ENCODE measurements around the gene LYPD1.

LYPD1 gene

DNA sequence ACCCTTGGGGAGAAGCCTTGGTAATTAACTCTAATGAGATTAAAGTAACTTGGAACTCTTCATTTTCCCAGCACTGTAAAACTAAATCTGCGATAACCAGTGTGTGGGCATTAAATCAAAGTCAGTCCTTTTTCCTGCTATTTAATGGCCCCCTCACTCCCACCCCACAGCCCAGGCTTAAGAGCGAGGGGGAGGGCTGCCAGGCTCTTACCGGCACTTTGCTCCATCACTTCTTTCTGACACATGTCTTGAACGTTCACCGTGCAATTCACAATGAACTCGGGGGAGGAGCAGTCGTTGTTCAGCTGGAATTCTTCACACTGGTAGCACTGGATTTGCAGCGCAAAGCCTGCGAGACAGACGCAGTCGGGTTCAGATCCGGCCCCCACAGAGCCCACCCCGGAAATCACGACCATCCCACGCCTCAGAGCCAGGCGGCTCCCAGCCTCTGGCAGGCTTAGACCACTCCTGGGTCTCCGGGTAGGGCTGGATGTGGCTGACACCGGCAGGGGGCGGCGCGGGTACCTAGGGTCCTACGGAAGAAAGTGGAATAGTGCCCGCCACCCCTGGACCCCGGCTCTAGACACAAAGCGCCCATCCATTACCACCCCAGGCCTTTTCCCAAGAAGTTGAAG, 1.7 kb downstream of the LYPD1 start:
- DNase-seq: no peak

DNA sequence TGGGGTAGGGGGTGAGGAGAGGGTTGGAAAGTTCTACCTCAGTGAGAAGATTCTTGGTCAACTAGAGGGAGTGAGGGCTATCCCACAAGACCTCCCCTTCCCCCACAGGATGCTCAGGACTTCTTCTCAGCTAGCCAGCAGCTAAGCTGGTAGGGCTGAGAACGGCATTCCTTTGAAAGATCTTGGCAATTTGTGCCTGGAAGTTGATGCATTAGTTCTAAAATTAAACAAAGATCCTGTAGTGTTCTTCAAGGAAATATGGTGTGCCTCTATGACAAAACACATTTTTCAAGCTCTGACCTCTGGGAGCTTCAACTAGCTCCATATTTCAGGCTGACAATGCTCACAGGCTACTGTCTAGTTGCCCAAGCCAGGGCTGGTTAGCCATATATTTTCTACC, 2.3 kb downstream of the LYPD1 start:
- DNase-seq: no peak

DNA sequence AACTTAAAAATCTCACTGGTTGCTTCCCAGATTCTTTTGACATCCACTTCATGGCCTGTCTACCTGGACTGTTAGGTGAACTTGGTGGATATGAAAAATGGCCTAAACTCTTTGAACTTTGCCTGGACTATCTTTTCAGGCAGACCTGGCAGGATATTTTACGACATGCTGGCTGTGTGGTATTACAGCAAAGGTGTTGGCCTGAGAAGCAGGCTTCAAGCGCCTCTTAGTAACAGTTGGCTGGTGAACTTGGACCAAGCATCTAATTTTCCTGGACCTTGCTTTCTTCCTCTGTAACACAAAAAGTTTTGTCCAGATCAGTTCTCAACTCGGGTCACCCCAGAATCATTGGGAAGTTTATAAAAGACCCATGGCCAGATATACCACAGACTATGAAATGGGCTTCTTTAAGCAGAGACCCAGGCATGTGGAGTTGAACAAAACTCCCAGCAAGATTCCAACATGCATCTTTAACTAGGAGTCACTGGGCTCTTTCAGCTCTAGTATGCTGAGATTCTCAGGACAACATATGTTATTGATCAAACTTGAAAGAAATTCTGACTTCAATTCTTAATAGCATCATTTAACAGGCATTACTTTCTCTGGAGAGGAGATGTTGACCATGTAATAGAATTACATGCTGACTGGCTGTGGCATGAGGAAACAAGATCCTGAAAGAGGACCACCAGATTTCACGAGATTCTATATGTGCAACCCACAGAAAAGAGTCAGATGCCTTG, 4.4 kb downstream of the LYPD1 start:
- DNase-seq: no peak

DNA sequence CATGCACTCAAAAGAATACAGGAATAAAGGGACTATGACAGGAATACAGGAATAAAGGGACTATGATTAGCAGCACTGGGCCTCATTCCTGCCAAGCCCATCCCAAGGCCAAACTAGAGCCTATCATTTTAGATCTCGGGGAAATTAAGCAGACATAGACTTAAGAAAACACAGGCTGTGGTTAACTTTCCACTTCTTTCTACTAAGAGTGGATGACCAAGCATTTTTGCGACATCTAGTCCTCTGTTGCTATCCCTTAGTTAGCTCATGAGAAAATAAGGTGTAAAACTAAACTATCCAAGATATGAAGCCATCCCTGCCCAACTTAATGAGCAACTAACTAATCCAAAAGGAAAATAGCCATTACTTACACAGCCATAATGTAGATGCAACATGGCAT, 5.9 kb downstream of the LYPD1 start:
- no peak for DNase-seq

DNA sequence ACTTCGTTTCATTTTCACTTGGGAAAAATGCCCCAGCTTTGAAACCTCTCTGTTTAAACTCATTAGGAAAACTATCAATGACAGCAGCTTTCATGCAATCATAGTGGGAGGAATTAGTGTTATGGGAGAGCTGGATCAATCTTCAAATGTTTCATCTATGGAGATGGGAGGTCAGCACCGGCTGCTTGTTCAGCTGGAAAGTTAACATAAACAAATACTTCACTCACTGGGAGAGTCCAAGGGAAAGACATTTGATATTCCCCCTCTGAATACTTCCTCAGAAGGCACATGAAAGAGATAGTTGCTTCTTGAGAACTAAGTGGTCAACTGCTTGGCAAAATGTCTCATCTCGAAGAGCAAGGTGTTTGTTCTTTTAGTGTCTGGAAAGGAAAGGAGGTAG, 7.3 kb downstream of the LYPD1 start:
- DNase-seq: no peak

DNA sequence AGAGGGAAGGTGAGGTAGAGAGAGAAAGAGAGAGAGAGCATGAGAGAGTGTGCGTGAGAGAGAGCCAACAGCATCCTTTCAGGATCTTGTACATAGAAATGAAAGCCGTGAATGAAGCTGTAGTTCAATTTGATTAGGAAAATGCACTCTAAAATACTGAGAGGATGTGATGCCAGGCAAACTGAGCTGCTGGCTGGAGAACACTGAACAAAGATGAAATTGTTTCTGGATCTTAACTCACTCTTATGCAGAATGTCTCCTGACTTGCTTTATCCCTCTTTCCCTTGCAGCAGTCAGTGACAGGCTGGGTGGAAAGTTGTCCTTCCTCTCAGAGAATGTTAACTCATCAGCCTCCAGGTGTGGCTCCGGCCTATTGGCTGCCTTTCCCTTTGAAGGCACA, 10.7 kb downstream of the LYPD1 start:
- no peak for DNase-seq

DNA sequence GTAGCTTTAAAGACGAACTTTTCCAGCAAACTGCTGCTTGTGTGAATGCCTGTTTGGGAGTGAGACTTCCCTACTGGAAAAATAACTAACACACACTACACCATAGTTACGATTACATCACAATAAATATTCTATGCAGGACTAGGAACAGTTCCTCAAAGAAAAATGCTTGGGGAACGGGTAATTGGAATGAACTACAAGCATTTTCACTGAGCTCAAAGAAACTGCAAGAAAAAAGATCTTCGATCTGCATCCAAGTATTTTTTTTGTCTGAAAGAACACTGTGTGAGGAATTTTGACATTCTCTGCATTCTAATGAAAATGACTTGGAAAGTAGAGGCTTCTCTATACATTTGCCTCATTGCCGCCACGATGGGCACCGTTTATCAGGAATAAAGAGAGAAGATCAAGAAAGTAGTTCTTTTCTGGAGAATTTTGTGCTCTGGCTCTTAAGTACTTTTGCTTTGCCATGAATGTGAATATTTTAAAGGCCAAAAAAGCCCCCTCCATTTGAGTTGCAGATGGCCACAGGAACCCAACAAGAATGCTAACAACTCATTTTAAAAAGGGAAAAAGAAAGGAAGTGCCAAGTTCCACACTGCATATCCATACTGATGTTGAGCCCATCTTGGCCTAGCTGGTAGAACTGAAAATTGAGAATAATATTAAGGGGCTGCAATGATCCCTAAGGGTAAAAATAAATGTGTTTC, 13.6 kb downstream of the LYPD1 start:
- DNase-seq: no peak

DNA sequence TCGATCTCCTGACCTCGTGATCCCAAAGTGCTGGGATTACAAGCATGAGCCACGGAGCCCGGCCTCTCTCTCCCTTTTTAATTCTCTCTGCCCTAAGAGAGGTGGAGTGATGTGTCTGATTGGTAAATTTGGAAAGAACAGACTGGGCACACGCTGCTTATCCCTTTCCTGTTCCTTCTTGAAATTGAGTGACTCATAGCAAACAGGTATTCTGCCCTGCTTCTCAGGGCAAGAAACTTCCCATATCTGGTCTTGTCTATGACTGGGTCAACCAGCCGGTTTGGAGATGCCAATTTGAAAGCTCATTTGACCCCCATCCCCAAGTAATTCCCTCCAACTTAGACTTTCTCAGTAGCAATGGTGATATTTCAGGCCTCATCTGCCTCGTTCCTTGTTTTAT, 15.0 kb downstream of the LYPD1 start:
- no peak for DNase-seq

DNA sequence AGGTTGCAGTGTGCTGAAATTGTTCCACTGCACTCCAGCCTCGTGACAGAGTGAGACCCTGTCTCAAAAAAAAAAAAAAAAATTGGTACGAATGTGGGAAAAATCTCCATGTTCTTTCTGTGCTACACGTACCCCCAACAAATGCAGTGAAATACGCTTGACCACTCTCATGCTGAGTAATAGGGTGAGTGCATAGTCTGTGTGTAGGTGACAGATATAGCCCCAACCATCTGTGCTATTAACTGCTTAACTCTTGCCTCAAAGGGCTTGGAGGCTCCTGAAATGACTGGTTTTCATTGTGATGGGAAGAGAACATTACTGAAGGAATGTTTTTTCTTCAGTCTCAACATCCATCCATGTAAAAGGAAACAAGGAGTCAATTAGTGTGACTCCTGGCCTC, 15.7 kb downstream of the LYPD1 start:
- DNase-seq: no peak

DNA sequence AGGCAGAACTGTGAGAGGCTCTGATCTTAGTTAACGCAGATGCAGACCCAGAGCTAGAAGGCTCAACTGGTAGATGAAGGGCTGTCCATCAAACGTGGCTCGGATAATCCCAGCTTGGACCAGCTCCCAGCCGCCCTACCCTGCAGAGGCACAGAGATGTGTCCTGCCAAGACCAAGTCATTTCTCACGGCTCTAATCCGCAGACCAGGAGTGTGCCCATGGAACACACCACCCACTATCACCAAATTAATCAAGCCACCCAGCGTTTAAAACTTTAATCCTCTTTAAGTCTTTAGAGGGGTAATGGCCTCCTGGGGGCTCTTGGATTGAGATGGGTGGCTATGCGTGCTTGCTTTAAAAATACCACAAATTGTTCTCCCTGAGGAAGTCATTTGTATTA, 17.5 kb downstream of the LYPD1 start:
- DNase-seq: no peak

DNA sequence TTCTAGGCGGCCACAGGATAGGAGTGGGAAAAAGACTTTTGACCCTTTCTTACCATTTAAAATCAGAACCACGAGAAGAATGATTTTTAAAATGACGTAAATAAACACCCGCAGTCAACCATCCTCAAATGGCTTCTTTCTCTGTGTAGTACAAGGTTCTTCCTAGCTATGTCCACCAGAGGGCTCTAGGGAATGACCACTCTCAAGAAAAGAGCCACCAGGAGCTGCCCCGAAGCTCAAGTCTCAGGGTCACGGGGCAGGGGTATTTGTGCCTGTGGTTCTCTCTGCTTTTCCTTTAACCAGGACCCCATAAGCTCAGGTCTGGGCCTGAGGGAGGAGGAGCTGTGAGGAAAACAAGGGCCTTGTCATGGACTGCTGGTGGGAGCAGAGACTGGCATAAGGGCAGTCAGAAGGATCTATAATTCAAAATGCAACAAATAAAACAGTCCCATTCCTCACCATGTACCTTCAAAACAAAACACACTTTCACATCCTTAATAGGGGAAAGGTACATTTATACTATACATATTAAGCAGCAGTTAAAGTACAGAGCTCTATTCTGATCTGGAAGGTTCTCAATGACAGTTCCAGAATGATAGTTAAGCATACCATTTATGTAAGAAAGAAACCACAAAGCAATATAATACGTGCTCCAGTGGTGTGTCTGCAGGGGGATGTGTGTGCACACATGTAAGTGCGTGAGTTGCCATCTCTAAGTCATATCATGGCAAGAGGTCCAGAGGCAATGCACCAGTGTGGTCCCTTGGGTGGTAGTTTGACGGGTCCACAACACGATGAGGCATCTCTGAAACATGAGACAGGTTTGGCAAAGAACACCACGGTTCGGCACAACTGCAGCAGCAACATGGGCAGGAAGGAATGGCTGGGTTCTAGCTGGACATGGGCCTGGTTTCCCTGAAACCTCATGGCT, 18.6 kb downstream of the LYPD1 start:
- DNase-seq: no peak

DNA sequence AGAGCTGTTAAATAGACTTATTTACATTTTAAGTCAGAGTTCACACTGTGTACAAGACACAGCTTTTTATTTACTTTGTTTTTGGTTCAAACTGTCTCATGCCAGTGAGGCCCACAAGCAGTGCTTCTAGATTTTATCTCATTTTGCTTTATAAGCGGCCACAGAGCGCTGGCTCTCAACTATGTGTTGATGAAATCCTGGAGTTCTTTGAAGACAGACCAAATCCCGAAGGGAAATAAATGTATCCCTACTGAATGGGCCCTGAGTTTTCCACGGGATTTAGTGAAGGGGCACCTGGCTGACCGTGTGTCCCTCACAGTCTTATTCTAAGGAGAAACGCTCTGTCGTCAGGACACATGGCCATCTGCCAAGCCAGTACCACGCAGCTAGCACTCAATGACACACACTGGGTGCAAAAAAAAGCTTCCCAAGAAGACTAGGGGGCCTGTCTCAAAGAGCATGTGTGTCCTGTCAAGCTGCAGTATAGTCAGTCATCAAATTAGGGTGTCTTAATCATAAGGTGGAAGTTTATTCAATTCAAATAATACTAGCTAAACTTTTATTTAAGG, 23.4 kb downstream of the LYPD1 start:
- no peak for DNase-seq

DNA sequence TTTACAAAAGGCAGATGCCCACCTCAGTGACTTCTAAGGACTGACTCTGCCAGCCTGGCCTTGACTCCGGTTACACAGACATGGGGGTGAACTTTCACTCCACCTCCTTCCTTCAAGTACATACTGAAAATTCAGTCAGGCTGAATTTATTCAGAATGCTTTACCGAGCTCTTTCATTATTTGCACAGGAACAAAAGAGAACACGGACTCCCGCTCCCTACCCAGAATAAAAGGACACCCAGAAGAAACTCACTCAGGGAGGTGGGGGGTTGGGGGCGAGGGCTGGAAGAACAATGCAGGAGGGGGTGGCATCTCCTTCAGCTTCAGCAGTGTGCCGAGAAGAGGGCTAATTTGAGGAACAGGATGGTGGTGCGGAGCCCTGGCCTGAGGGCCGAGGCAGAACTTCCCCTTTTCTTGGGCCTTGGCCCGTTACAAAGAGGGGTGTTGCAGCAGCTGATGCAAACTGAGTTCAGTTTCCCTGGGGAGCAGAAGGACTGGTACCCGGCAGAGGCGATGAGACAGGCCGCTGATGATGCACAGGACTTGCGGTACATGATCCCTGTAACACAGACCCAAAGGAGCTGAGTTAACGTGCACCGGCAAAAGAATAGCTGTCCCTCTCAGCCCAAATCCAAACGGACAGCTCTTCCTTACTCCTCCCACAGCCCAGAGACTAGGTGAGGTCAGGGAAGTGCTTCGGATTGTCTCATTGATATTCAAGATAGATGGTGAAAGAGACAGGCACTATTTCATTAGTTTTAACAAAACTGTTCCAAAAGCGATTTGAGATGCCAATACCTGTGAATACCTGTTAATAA, 24.1 kb downstream of the LYPD1 start:
- no peak for DNase-seq

DNA sequence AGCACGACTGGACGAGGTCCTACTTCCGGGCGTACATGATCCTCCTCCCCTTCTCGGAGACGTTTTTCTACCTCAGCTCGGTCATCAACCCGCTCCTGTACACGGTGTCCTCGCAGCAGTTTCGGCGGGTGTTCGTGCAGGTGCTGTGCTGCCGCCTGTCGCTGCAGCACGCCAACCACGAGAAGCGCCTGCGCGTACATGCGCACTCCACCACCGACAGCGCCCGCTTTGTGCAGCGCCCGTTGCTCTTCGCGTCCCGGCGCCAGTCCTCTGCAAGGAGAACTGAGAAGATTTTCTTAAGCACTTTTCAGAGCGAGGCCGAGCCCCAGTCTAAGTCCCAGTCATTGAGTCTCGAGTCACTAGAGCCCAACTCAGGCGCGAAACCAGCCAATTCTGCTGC, 24.8 kb downstream of the LYPD1 start:
- DNase-seq: no peak

DNA sequence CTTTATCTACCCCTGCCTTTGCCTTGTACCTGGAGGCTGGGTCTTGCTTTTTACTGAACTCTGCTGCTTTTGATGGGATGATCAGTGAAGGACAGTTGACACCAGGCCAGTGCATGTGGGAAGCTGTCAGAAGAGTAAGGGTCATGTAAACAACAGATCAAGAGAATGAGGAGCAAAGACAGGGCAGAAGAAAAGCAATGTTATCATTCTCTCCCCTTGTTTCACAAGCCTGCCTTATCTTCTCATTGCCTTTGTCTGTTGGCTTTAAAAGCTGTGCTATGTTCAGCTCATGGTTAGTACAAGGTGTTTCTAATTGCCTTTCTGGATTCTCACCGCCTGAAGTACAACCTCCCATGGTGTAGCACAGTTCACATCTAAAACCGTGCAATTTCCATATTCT, 27.6 kb downstream of the LYPD1 start:
- no peak for DNase-seq

DNA sequence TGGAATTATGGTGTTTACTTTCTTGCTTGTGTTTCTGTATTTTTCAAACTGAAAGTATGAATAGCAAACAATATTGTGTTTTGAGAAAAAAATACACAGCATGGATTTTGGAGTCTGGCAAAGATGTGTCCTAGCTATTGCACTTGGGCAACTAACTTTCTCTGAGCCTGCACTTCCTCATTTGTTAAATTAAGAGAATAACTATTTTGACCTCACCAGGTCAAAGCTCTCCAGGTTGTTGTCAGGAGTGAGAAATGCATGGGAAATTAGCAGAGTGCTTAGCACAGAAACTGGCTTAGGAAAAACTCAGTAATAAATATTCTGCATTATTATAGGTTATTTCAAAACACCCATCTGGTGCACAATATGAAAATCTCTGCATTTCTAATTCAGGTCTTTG, 28.2 kb downstream of the LYPD1 start:
- no peak for DNase-seq

DNA sequence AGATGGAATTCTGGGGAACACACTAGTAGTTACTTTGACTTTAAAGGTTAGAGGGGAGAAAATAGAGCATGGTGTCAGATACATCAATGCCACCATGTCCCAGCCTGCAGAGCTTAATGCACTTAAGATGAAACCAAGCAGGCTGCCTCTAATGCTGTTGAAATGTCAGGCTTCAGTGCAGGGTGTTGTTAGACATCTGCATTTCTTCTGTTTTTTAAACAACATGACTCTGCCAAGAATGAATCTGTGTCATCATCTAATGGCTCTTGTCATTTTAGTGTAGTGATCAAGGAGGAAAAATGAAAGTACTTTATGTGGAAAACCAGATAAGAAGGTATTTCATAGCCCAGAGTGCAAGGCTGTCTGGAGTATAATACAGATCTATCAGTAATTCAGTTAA, 29.9 kb downstream of the LYPD1 start:
- DNase-seq: no peak

DNA sequence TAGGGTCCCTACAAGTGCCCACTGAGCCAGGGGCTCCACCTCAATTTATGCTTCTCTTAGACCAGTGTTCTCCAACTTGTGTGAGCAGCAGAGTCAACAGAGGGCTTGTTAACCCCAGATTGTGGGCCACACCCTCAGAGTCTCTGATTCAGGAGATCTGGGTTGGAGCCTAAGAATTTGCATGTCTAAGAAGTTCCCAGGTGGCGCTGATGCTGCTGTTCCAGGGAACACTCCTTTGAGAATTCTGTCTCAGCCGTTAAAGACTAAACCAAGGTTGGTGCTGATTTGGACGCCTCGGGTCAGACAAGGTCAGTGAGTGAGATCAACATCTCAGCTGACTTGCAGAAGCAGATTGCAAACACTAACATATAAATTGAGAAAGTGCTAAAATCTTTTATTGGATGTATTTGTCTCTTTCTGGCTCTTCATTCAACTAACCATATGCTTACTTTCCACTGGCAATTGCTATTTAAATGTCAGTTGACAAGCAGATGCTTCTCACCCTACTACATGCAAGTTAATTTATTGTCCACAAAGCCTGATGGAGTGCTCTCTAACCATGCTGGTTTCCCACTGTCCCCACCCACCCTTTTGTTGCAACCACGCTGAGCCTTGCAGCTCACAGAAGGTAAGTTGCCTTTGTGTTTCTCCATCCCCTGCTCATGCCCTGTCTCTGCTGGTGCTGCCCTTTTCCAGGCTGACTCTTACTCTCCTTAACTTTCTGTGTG, 31.5 kb downstream of the LYPD1 start:
- no peak for DNase-seq

DNA sequence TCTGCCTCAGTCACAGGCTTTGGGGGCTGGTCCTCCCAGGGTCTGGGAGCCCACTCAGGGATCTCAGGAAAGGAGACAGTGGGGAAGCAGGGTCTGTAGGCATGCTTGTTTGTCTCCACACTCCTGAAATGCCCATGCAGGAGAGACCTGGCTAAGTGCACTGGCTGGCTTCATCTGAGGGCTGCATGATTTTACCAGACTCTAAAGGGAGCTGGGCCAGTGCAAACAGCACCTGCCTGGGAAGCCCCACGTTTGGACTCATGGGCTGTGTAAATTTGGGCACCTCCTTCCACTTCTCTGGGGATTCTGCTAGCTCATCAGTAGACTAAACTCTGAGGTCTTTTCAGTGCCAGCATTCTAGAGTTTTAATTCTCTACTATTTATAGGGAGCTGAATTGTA, 33.7 kb downstream of the LYPD1 start:
- no peak for DNase-seq

DNA sequence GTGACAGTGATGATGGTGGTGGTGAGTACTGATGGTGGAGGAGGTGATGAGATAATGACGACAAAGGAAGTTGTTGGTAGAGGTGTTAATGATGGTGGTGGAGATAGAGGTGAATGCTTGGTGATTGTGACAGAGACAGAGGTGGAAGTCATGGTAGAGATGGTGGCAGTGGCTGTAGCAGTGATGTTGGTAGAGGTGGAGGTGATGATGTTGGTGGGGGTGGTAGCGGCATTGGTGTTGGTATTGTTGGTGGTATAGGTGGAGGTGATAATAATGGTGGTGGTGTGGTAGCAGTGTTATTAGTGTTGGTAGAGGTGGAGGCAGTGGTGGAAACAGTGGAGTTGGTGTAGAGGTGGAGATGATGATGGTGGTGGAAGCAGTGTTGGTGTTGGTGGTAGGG, 36.4 kb downstream of the LYPD1 start:
- no peak for DNase-seq

DNA sequence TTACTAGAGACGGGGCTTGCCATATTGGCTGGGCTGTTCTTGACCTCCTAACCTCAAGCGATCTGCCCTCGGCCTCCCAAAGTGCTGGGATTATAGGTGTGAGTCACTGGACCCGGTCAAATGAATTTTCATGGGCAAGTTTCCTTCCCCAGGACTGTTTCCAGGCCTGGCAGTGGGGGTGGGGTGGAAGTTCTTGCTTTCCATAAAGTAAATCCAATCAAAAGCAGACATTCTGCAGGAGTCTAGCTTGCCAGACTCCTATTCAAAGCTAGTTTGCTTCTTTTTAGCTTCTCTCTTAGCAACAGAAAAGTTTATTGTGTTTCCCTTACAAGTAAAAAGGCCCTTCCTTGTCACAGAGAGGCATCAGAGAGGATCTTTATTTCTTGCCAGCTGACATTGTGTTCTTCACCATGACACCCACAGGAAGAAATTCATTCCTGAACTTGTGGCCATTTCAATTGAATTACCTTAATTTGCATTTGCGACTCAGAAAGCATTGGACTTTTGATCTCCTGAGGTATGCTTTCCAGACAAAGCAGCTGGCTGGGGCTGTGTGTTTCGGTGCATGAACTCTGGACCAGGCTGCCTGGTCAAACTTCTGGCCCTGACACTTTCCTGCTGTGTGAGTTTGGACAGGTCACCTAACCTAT, 37.9 kb downstream of the LYPD1 start:
- DNase-seq: no peak
